GM23338 (cell line): ENCODE data around the gene GRIK1. TPM values are rescaled to one million over a fixed set of nuclear protein-coding genes. Genes with fewer than 3 reads are reported as not detected.

Source experiments
- ATAC-seq: fragments of 200-7000 bp; cut with Tn5 transposase; 3 replicates; pipeline ENCODE4 v1.9.1; 2020
- DNase-seq: peaks from one replicate; pipeline ENCODE4 v3.0.0-alpha.2; 2015; ENCODE audit warnings: low spot score
- H2AFZ ChIP-seq: fragments of 200-600 bp; sonication (generic); 2 replicates; pipeline ENCODE4 v1.8.0; 2016; ENCODE audit warnings: antibody characterized with exemption, mild to moderate bottlenecking, moderate library complexity
- H3F3A ChIP-seq: fragments of 200-600 bp; sonication (generic); replicated peaks from 2 replicates; pipeline ENCODE4 v1.8.0; 2017; ENCODE audit warnings: antibody characterized with exemption, mixed run types, low read depth
- H3K27ac ChIP-seq: fragments of 200-600 bp; sonication (generic); 2 replicates; pipeline ENCODE4 v1.6.1; 2016; ENCODE audit warnings: low read depth
- H3K27me3 ChIP-seq: fragments of 200-600 bp; sonication (generic); 2 replicates; pipeline ENCODE4 v1.8.0; 2016; ENCODE audit warnings: mild to moderate bottlenecking, mixed run types, moderate library complexity; ENCODE audit not compliant: insufficient read depth
- H3K36me3 ChIP-seq: fragments of 200-600 bp; sonication (generic); 2 replicates; pipeline ENCODE4 v1.8.0; 2016; ENCODE audit warnings: mild to moderate bottlenecking; ENCODE audit not compliant: insufficient read depth
- H3K4me1 ChIP-seq: fragments of 200-600 bp; sonication (generic); 2 replicates; pipeline ENCODE4 v1.8.0; 2016; ENCODE audit warnings: mild to moderate bottlenecking, moderate library complexity; ENCODE audit not compliant: insufficient read depth
- H3K4me2 ChIP-seq: fragments of 200-600 bp; sonication (generic); 2 replicates; pipeline ENCODE4 v1.7.1; 2017; ENCODE audit warnings: mixed run types
- H3K4me3 ChIP-seq: fragments of 200-600 bp; sonication (generic); 2 replicates; pipeline ENCODE4 v1.6.1; 2016; ENCODE audit warnings: mixed run types
- H3K79me2 ChIP-seq: fragments of 200-600 bp; sonication (generic); replicated peaks from 2 replicates; pipeline ENCODE4 v1.8.0; 2017; ENCODE audit warnings: mild to moderate bottlenecking; ENCODE audit not compliant: insufficient read depth
- H3K9me2 ChIP-seq: fragments of 200-600 bp; sonication (generic); 2 replicates; pipeline ENCODE4 v1.8.0; 2017; ENCODE audit not compliant: insufficient read depth
- H4K20me1 ChIP-seq: fragments of 200-600 bp; sonication (generic); replicated peaks from 2 replicates; pipeline ENCODE4 v1.8.0; 2017; ENCODE audit warnings: mild to moderate bottlenecking; ENCODE audit not compliant: insufficient read depth
- H3K27ac Mint-ChIP-seq: 2 replicates; pipeline ENCODE4 v1.8.0; 2020; ENCODE audit warnings: inconsistent platforms, mild to moderate bottlenecking, moderate library complexity, mixed read lengths
- H3K27me3 Mint-ChIP-seq: 3 replicates; pipeline ENCODE4 v1.8.0; 2022; ENCODE audit warnings: low read depth, mild to moderate bottlenecking, moderate library complexity, mixed read lengths, inconsistent platforms; ENCODE audit not compliant: insufficient read depth, poor library complexity
- H3K36me3 Mint-ChIP-seq: 3 replicates; pipeline ENCODE4 v1.8.0; 2021; ENCODE audit warnings: low read depth, mild to moderate bottlenecking, inconsistent platforms, moderate library complexity, mixed read lengths
- H3K4me1 Mint-ChIP-seq: 3 replicates; pipeline ENCODE4 v1.8.0; 2020; ENCODE audit warnings: mild to moderate bottlenecking, inconsistent platforms, mixed read lengths
- H3K4me3 Mint-ChIP-seq: 3 replicates; pipeline ENCODE4 v1.8.0; 2021; ENCODE audit warnings: moderate library complexity, mild to moderate bottlenecking, inconsistent platforms, mixed read lengths
- H3K9me3 Mint-ChIP-seq: 3 replicates; pipeline ENCODE4 v1.8.0; 2020; ENCODE audit warnings: moderate library complexity, mild to moderate bottlenecking, inconsistent platforms, mixed read lengths
- CREB1 ChIP-seq: fragments of 250-450 bp; sonication (Bioruptor Pico); IDR thresholded peaks from 2 replicates; pipeline ENCODE4 v1.5.0; 2020; ENCODE audit warnings: low read depth, mild to moderate bottlenecking, moderate library complexity
- CTCF ChIP-seq, 2 experiments: fragments of 200-600 bp in 1 of 2; sonication (generic) in 1 of 2; conservative IDR thresholded peaks; 2 replicates each; pipeline versions ENCODE4 v1.5.1 to v1.6.1; 2016 to 2017; ENCODE audit warnings: antibody characterized with exemption in 2 of 2, low read depth in 2 of 2, mild to moderate bottlenecking in 2 of 2, moderate library complexity in 1 of 2
- ETS1 ChIP-seq: IDR thresholded peaks from 2 replicates; pipeline ENCODE4 v1.6.1; 2016; ENCODE audit warnings: antibody characterized with exemption
- EZH2 ChIP-seq: fragments of 200-600 bp; sonication (generic); IDR thresholded peaks from one replicate; pipeline ENCODE4 v1.8.0; 2017; ENCODE audit warnings: antibody characterized with exemption, mild to moderate bottlenecking, low read depth; ENCODE audit not compliant: unreplicated experiment
- EZH2phosphoT487 ChIP-seq: fragments of 200-600 bp; sonication (generic); IDR thresholded peaks from one replicate; pipeline ENCODE4 v1.8.1; 2018; ENCODE audit warnings: antibody characterized with exemption; ENCODE audit not compliant: unreplicated experiment
- JUNB ChIP-seq: IDR thresholded peaks from one replicate; pipeline ENCODE4 v1.6.1; 2016; ENCODE audit warnings: antibody characterized with exemption; ENCODE audit not compliant: unreplicated experiment
- NANOG ChIP-seq: IDR thresholded peaks from 2 replicates; pipeline ENCODE4 v1.6.1; 2016; ENCODE audit warnings: antibody characterized with exemption, borderline replicate concordance
- POLR2AphosphoS5 ChIP-seq: IDR thresholded peaks from 2 replicates; pipeline ENCODE4 v1.6.1; 2016; ENCODE audit warnings: antibody characterized with exemption, low read depth
- REST ChIP-seq: IDR thresholded peaks from one replicate; pipeline ENCODE4 v1.6.1; 2018; ENCODE audit warnings: antibody characterized with exemption; ENCODE audit not compliant: unreplicated experiment
- STAT1 ChIP-seq: IDR thresholded peaks from one replicate; pipeline ENCODE4 v1.6.1; 2016; ENCODE audit warnings: antibody characterized with exemption; ENCODE audit not compliant: unreplicated experiment
- ZNF114 ChIP-seq: fragments of 250-450 bp; sonication (Bioruptor Pico); IDR thresholded peaks from 2 replicates; pipeline ENCODE4 v1.5.0; 2020; ENCODE audit warnings: mild to moderate bottlenecking, moderate library complexity
- ZNF331 ChIP-seq: fragments of 250-450 bp; sonication (Bioruptor Pico); IDR thresholded peaks from 2 replicates; pipeline ENCODE4 v1.5.0; 2020; ENCODE audit warnings: low read depth, mild to moderate bottlenecking, moderate library complexity
- ZNF462 ChIP-seq: fragments of 250-450 bp; sonication (Bioruptor Pico); IDR thresholded peaks from 2 replicates; pipeline ENCODE4 v1.5.0; 2020; ENCODE audit warnings: mild to moderate bottlenecking, moderate library complexity
- polyA plus RNA-seq: library from polyadenylated mRNA; unstranded; fragments of >200 nt; fragmentation: Nextera tagmentation; extraction: Ambion mirVana; gene quantifications from 2 replicates; pipeline ENCODE4 v1.2.1, GENCODE V29; 2016
- total RNA-seq: library from RNA; depleted of rRNA; stranded (reverse); fragments of >200 nt; shearing (Covaris generic); gene quantifications from 2 replicates; pipeline ENCODE4 v1.2.3, GENCODE V29; 2014

GRIK1 gene
- total and polyA plus RNA-seq, 2 experiments from 2014 or later: 0.18 to 0.42 TPM

- no peak overlapping the region for H3K4me3 Mint-ChIP-seq
- DNase-seq (no peak), ATAC-seq (no peak)
- no peaks in the 10 kb centered on the region for H3K36me3 Mint-ChIP-seq
- H3K9me3 Mint-ChIP-seq: no peaks in the 10 kb centered on the region
- Histone ChIP-seq H4K20me1 (no peaks in the 10 kb centered on the region), H3K36me3 (no peaks in the 10 kb centered on the region), H2AFZ (no peak overlapping the region), H3K79me2 (no peaks in the 10 kb centered on the region), H3K4me1 (no peaks in the 10 kb centered on the region), H3K4me2 (no peak overlapping the region), H3K27me3 (no peaks in the 10 kb centered on the region), H3K27ac (no peak overlapping the region), H3K4me3 (no peak overlapping the region), H3K9me2 (peaks cover 11% of the 10 kb centered on the region), H3F3A (no peaks in the 10 kb centered on the region)
- no peak for TF ChIP-seq EZH2phosphoT487
- no peak for TF ChIP-seq JUNB
- TF ChIP-seq ZNF462: no peak
- no peak for TF ChIP-seq NANOG
- TF ChIP-seq ETS1: no peak
- no peak for TF ChIP-seq EZH2
- TF ChIP-seq POLR2AphosphoS5: no peak
- no peak for TF ChIP-seq CTCF (conservative IDR thresholded peaks at IDR 0.05; ENCODE audit: low read depth in 2 of 2)
- no peak for TF ChIP-seq ZNF114 (CRISPR knock-in tag)
- no peak for TF ChIP-seq STAT1
- TF ChIP-seq ZNF331: no peak
- TF ChIP-seq REST: no peak
- no peak for TF ChIP-seq CREB1 (CRISPR knock-in tag)
- no peaks in the 10 kb centered on the region for H3K27me3 Mint-ChIP-seq
- H3K27ac Mint-ChIP-seq: no peak overlapping the region
- H3K4me1 Mint-ChIP-seq: no peaks in the 10 kb centered on the region
Observed at GRCh38 chr21:29557200-29557599, 382.6 kb downstream of the GRIK1 start.
